ENCODE data around the gene SVOP.

GRCh38 chr12:108969622-108970021 lies 51.2 kb downstream of the SVOP start:
- TF ChIP-seq CTCF (conservative IDR thresholded peaks at IDR 0.05 in 1 of 2, IDR thresholded peaks at IDR 0.05 in 1 of 2; ENCODE audit: extremely low read depth in 1 of 2, insufficient read depth in 1 of 2, low read depth in 1 of 2, low read length in 2 of 2) (no peak), EZH2 (IDR thresholded peaks at IDR 0.05; ENCODE audit: borderline replicate concordance, low read length) (no peak)

All from mammary epithelial cell (primary cell).